Liver (tissue), 9 donors: Measurements from ENCODE around the gene CDC20. TPM values are rescaled to one million over a fixed set of nuclear protein-coding genes. Genes with fewer than 3 reads are reported as not detected.

Source experiments
- DNase-seq: peaks from one replicate; pipeline ENCODE4 v3.0.0-alpha.2; 2017; ENCODE audit warnings: low spot score
- H3K27ac ChIP-seq, 2 donors: one replicate each; pipeline ENCODE4 v1.7.0; 2013; ENCODE audit warnings: inconsistent platforms in 2 of 2, low read length in 2 of 2, control low read depth in 1 of 2, low read depth in 1 of 2, mild to moderate bottlenecking in 1 of 2
- H3K27me3 ChIP-seq, 4 donors: one replicate each; pipeline versions ENCODE4 v1.6.1 to v1.7.0; 2013; ENCODE audit warnings: low read length in 3 of 4, inconsistent platforms in 1 of 4, mild to moderate bottlenecking in 1 of 4, moderate library complexity in 1 of 4; ENCODE audit not compliant: control insufficient read depth in 4 of 4, insufficient read depth in 4 of 4
- H3K36me3 ChIP-seq, 4 donors: one replicate each; pipeline versions ENCODE4 v1.6.1 to v1.7.0; 2013; ENCODE audit warnings: low read length in 3 of 4, mild to moderate bottlenecking in 3 of 4, low read depth in 1 of 4, moderate library complexity in 1 of 4; ENCODE audit not compliant: control insufficient read depth in 4 of 4, insufficient read depth in 3 of 4
- H3K4me1 ChIP-seq, 4 donors: one replicate each; pipeline versions ENCODE4 v1.6.1 to v1.7.0; 2013; ENCODE audit warnings: low read length in 3 of 4, mild to moderate bottlenecking in 3 of 4, moderate library complexity in 1 of 4; ENCODE audit not compliant: control insufficient read depth in 4 of 4, insufficient read depth in 4 of 4
- H3K4me3 ChIP-seq, 3 donors: one replicate each; pipeline versions ENCODE4 v1.6.1 to v1.7.0; 2013; ENCODE audit warnings: low read length in 3 of 3, control low read depth in 1 of 3, low read depth in 1 of 3, mild to moderate bottlenecking in 1 of 3
- H3K9ac ChIP-seq, 2 donors: one replicate each; pipeline ENCODE4 v1.7.0; 2013; ENCODE audit warnings: low read length in 2 of 2, mild to moderate bottlenecking in 2 of 2, moderate library complexity in 2 of 2, control low read depth in 1 of 2, low read depth in 1 of 2
- H3K9me3 ChIP-seq, 4 donors: one replicate each; pipeline versions ENCODE4 v1.6.1 to v1.7.0; 2013; ENCODE audit warnings: low read length in 3 of 4; ENCODE audit not compliant: control insufficient read depth in 4 of 4
- CTCF ChIP-seq: fragments of 150-350 bp; IDR thresholded peaks from 2 replicates; pipeline ENCODE4 v1.5.1; 2017; ENCODE audit warnings: improper control_type of control experiment, low read depth, low read length; ENCODE audit not compliant: missing input control
- EGR1 ChIP-seq, 2 donors: IDR thresholded peaks; 2 replicates each; pipeline ENCODE4 v1.6.1; 2016 to 2018; ENCODE audit warnings: antibody characterized with exemption in 2 of 2, low read depth in 2 of 2
- FOXA1 ChIP-seq: IDR thresholded peaks from 2 replicates; pipeline ENCODE4 v1.6.1; 2016; ENCODE audit warnings: antibody characterized with exemption
- FOXA2 ChIP-seq: IDR thresholded peaks from 2 replicates; pipeline ENCODE4 v1.6.1; 2016; ENCODE audit warnings: antibody characterized with exemption
- GABPA ChIP-seq, 2 donors: IDR thresholded peaks in 1 of 2; conservative IDR thresholded peaks in 1 of 2; 2 replicates each; pipeline ENCODE4 v1.6.1; 2016; ENCODE audit warnings: antibody characterized with exemption in 2 of 2, mild to moderate bottlenecking in 1 of 2, moderate library complexity in 1 of 2
- HNF4A ChIP-seq, 2 donors: conservative IDR thresholded peaks; 2 replicates each; pipeline ENCODE4 v1.6.1; 2016; ENCODE audit warnings: antibody characterized with exemption in 2 of 2, mild to moderate bottlenecking in 2 of 2
- HNF4G ChIP-seq: IDR thresholded peaks from 2 replicates; pipeline ENCODE4 v1.6.1; 2016; ENCODE audit warnings: antibody characterized with exemption
- NR2F2 ChIP-seq: IDR thresholded peaks from 2 replicates; pipeline ENCODE4 v1.6.1; 2016; ENCODE audit warnings: antibody characterized with exemption
- RAD21 ChIP-seq, 2 donors: IDR thresholded peaks; 2 replicates each; pipeline ENCODE4 v1.6.1; 2016; ENCODE audit warnings: antibody characterized with exemption in 2 of 2, mild to moderate bottlenecking in 2 of 2
- REST ChIP-seq: IDR thresholded peaks from 2 replicates; pipeline ENCODE4 v1.6.1; 2016; ENCODE audit warnings: antibody characterized with exemption, mild to moderate bottlenecking
- RXRA ChIP-seq, 2 donors: IDR thresholded peaks; 2 replicates each; pipeline ENCODE4 v1.6.1; 2017 to 2018; ENCODE audit warnings: antibody characterized with exemption in 2 of 2, mild to moderate bottlenecking in 1 of 2
- SP1 ChIP-seq: IDR thresholded peaks from 2 replicates; pipeline ENCODE4 v1.6.1; 2018; ENCODE audit warnings: antibody characterized with exemption, mild to moderate bottlenecking
- TAF1 ChIP-seq: conservative IDR thresholded peaks from 2 replicates; pipeline ENCODE4 v1.6.1; 2016; ENCODE audit warnings: antibody characterized with exemption, mild to moderate bottlenecking
- YY1 ChIP-seq: IDR thresholded peaks from 2 replicates; pipeline ENCODE4 v1.6.1; 2016; ENCODE audit warnings: antibody characterized with exemption, mild to moderate bottlenecking
- ZBTB33 ChIP-seq: IDR thresholded peaks from 2 replicates; pipeline ENCODE4 v1.6.1; 2016; ENCODE audit warnings: antibody characterized with exemption
- WGBS: extraction: QIAGEN DNeasy Blood & Tissue Kit; methylation state at CpG from one replicate; pipeline ENCODE4 v1.1.7; 2013; 5-methylcytosine and 5-hydroxymethylcytosine counted together
- polyA plus RNA-seq, 2 donors: library from polyadenylated mRNA; stranded (reverse) in 1 of 2; unstranded in 1 of 2; fragments of 200-250 nt in 1 of 2; fragments of >200 nt in 1 of 2; fragmentation: Nextera tagmentation in 1 of 2; extraction: Ambion mirVana in 1 of 2; gene quantifications; one replicate each; pipeline versions ENCODE4 v1.2.1 to v1.2.3, GENCODE V29; 2013 to 2015
- total RNA-seq, 2 donors: library from RNA; depleted of rRNA; stranded (reverse); fragments of >200 nt; gene quantifications; one replicate each; pipeline ENCODE4 v1.2.3, GENCODE V29; 2014
- donor health status: healthy.
- donor health status: healthy.
- donor health status: healthy.
- donor health status: healthy.
- donor health status: healthy.

Gene CDC20
- total and polyA plus RNA-seq, 4 donors: 0.25 to 73.4 (median 3.5) TPM

GRCh38 chr1:43319766-43320165 is 39.0 kb upstream of the CDC20 start:
- 65% methylated on average over 3 of the region's 3 CpGs for WGBS
- Histone ChIP-seq H3K27me3 (no peaks in the 10 kb centered on the region), H3K4me1 (peaks cover 0 to 4% (median 1%) of the 10 kb centered on the region in 4 donors), H3K9ac (no peak overlapping the region), H3K36me3 (peaks cover 0 to 5% (median 0%) of the 10 kb centered on the region in 4 donors), H3K27ac (no peak overlapping the region), H3K9me3 (no peaks in the 10 kb centered on the region), H3K4me3 (no peak overlapping the region)
- DNase-seq: no peak
- TF ChIP-seq HNF4G (no peak), TAF1 (no peak), REST (no peak), RAD21 (IDR thresholded peaks at IDR 0.05) (no peak), CTCF (no peak), SP1 (no peak), HNF4A (conservative IDR thresholded peaks at IDR 0.05) (no peak), FOXA1 (no peak), NR2F2 (no peak), YY1 (no peak), RXRA (IDR thresholded peaks at IDR 0.05) (no peak), EGR1 (IDR thresholded peaks at IDR 0.05; ENCODE audit: low read depth in 2 of 2) (no peak)

GRCh38 chr1:43321331-43321891 is 37.4 kb upstream of the CDC20 start:
- Histone ChIP-seq H3K4me3 (no peak overlapping the region), H3K9ac (no peak overlapping the region)
- WGBS: 97% methylated on average over 16 of the region's 16 CpGs

GRCh38 chr1:43322506-43322905 is 36.3 kb upstream of the CDC20 start:
- Histone ChIP-seq H3K4me3 (no peak overlapping the region), H3K27ac (no peak overlapping the region), H3K9me3 (no peaks in the 10 kb centered on the region), H3K27me3 (no peaks in the 10 kb centered on the region), H3K36me3 (peaks cover 0 to 5% (median 0%) of the 10 kb centered on the region in 4 donors), H3K9ac (no peak overlapping the region), H3K4me1 (no peaks in the 10 kb centered on the region)
- WGBS: 98% methylated on average over 5 of the region's 5 CpGs
- TF ChIP-seq SP1 (no peak), ZBTB33 (no peak), FOXA2 (no peak), HNF4A (conservative IDR thresholded peaks at IDR 0.05) (no peak), YY1 (no peak), RXRA (IDR thresholded peaks at IDR 0.05) (no peak), RAD21 (IDR thresholded peaks at IDR 0.05) (no peak), HNF4G (no peak), GABPA (IDR thresholded peaks at IDR 0.05 in 1 of 2, conservative IDR thresholded peaks at IDR 0.05 in 1 of 2) (no peak), EGR1 (IDR thresholded peaks at IDR 0.05; ENCODE audit: low read depth in 2 of 2) (no peak)
- DNase-seq: no peak

More at GRCh38 chr1:43321331-43321891, 37.4 kb upstream of the CDC20 start:
- no peak overlapping the region for H3K27ac ChIP-seq
- DNase-seq: no peak
- TF ChIP-seq NR2F2: no peak
- no peaks in the 10 kb centered on the region for H3K9me3 ChIP-seq
- peaks cover 0 to 5% (median 0%) of the 10 kb centered on the region in 4 donors for H3K36me3 ChIP-seq
- no peaks in the 10 kb centered on the region for H3K4me1 ChIP-seq
- no peaks in the 10 kb centered on the region for H3K27me3 ChIP-seq
